HG02981 (cell line): ENCODE measurements around the gene GCNA.

ENCODE experiments used
- ATAC-seq: cut with Tn5 transposase; IDR thresholded peaks from one replicate; pipeline ENCODE4 v1.9.1; 2021; ENCODE audit warnings: mild to moderate bottlenecking, moderate library complexity; ENCODE audit not compliant: unreplicated experiment

GCNA gene

DNA sequence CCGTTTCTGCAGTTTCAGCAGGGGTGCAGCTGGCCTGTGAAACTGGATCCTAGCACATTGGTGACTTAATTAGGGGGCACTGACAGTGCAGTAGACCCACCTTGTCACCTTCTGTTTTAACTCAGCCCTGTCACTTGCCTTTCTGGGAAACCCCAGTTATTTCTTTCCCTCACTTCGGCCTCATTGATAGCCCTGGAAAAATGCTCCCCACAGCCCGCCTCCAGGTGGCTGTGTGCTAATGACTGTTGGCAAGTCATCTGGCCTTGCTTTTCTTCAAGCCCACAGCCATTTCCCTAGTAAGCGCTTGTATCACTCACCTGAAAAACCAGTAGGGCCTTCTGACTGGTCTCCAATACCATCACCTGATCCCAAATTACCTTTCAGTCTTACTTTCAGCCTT is 36.8 kb downstream of the GCNA start:
- no peak for ATAC-seq

- no peak for ATAC-seq
These were observed 37.7 kb downstream of the GCNA start for GRCh38 chrX:71615954-71616353.

- ATAC-seq: no peak
These were observed 38.7 kb downstream of the GCNA start for GRCh38 chrX:71616672-71617529.

- ATAC-seq: no peak
These were observed 39.5 kb downstream of the GCNA start for GRCh38 chrX:71617742-71618141.

DNA sequence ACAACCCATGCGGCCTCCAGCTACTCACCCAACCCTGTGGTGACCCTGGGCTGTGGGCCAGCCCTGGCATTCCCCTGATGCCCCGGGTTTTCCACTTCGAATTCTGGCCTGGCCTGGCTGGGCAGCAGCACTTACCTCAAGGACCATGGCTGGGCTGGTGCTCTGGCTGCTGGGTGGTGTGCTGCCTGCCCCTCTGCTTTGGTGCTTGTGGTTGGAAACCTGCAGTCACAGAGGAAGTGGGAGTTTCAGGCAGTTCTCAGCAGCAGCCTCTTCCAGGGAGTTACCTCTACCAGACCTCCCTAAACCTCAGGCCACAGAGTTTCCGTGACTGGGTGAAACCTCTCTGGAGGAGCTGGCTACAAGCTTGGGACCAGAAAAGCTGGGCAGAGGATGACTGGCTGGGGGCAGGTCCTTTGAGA is 40.1 kb downstream of the GCNA start, which contains the start of gene CXCR3:
TSS of gene CXCR3 (minus strand) at position 209 of the 419 bp plus-strand sequence. CDS start at position 147, 62 bp downstream.
- peak; percentile 53 for ATAC-seq

DNA sequence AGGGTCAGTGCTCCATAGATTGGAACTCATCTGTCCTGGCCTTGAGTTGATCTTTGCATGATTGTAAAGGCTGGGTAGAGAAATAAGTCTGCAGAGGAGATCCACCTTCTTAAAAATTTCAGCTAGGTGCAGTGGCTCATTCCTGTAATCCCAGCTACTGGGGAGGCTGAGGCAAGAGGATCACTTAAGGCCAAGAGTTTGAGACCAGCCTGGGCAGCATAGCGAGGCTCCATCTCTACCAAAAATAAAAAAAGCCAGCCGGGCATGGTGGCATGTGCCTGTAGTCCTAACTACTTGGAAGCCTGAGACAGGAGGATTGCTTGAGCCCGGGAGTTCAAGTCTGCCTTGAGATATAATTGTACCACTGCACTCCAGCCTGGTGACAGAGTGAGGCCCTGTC is 40.5 kb downstream of the GCNA start:
- no peak for ATAC-seq

- no peak for ATAC-seq
These were observed 41.0 kb downstream of the GCNA start for GRCh38 chrX:71619193-71619592.

GRCh38 chrX:71619986-71620385 is 41.7 kb downstream of the GCNA start:
- no peak for ATAC-seq

DNA sequence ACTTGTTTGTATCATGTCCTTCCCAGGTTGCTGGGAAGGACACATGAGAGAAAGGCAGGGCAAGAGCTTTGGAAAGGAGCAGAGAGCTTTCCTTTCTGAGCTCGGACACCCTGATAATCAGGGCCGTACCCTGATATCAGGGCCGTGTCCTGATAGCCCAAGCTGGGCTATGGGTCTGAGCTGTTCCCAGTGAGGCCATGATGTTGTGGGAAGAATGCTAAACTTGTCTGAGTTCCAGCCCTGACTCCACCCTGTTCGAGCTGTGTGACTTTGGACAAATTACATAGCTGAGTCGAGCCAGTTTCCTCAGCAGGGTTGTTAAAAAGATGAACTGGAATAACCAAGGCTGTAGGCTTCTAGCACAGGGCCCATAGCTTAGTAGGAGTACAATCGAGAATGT is 43.4 kb downstream of the GCNA start:
- ATAC-seq: no peak

- ATAC-seq: no peak
These were observed 43.9 kb downstream of the GCNA start for GRCh38 chrX:71622032-71622575.

DNA sequence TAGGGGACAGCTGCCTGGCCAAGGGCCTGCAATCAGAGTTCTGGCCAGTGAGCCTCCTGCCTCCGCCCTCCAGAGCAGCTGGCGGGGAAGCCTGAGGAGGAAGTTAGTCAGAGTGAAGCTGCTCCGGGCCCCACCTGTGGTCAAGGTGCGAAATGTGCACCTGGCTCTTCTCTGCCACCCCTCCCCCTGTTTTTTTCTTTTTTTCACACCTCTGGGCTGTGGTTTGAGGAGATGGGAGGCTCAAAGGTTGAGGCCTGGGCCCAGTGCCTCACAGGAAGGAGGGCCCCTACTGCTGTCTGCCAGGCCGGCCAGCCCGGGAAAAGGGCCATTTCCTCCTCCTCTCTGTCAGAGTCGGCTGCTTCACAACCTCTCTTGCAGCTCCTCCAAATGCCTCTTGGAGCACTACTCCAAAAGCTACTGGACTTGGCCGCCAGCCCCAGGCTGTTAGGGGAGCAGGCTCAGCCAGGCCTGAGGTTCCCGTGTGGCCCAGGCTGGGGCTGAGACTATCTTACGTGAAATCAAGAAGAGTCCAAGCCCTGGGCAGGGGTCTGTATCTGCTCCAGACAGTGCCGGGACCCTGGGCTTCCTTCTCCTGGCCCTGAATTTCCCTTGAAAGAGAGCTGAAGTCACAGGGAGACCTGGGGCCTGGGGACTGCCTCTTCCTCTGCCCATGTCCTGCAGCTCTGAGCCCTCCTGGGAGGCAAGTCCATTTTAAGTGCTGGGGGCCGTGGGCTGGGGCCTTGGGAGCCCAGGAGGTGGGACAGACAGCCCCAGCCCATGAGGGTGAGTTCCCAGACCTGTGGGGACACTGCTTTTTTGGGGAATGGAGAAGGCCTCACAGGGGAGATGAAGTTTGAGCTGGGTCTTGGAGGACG is 44.6 kb downstream of the GCNA start:
- ATAC-seq: peak; percentile 43

DNA sequence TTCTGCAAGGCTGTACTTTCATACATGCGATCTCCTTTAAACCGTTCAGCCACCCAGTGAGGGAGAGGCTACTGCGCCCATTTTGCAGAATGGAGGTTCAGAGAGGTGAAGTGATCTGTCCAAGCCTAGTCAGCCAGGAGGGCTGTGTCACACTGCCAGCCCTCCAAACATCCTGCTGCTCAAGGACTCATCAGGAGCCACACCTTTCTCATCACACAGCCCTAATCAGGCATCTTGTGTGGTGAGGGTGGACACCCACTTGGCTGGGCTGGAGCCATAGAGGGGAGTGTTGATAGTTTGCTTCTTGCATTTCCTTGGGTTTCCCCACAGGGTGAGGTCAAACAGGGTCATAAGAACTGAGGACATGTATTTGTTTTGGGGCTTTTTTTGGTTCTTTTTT is 45.5 kb downstream of the GCNA start:
- ATAC-seq: no peak

DNA sequence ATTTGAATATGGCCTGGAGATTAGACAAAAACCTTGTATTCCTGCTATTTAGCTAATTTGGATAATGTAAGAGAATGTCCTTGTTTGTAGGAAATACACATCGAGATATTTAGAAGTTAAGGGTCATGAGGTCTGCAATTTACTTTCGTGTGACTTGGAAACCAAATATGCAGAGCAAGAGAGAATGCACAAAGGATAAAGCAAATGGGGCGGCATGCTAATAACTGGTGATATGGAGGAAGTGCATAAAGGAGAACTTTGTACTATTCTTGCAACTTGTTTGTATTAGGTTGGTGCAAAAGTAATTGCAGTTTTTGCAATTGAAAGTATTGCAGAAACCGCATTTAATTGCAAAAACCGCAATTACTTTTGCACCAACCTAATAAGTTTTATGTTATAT is 47.2 kb downstream of the GCNA start:
- ATAC-seq: no peak

GRCh38 chrX:71626576-71626975 is 48.3 kb downstream of the GCNA start:
- no peak for ATAC-seq

- no peak for ATAC-seq
These were observed 49.6 kb downstream of the GCNA start for GRCh38 chrX:71627588-71628404.

- peak; percentile 55 for ATAC-seq
These were observed 51.2 kb downstream of the GCNA start for GRCh38 chrX:71629467-71629866.

GRCh38 chrX:71632923-71633657 is 54.9 kb downstream of the GCNA start:
- ATAC-seq: peak; percentile 62

- ATAC-seq: no peak
These were observed 56.1 kb downstream of the GCNA start for GRCh38 chrX:71634366-71634765.

- no peak for ATAC-seq
These were observed 58.4 kb downstream of the GCNA start for GRCh38 chrX:71636438-71637252.
